NCI-H69 (cell line): ENCODE measurements around the gene DPYSL5.

Experiments
- DNase-seq: peaks from one replicate; lab custom pipeline; 2025; lab: John Stamatoyannopoulos, UW

The DPYSL5 gene

GRCh38 chr2:26932974-26933373 lies 85.0 kb downstream of the DPYSL5 start:
- no peak for DNase-seq

DNA sequence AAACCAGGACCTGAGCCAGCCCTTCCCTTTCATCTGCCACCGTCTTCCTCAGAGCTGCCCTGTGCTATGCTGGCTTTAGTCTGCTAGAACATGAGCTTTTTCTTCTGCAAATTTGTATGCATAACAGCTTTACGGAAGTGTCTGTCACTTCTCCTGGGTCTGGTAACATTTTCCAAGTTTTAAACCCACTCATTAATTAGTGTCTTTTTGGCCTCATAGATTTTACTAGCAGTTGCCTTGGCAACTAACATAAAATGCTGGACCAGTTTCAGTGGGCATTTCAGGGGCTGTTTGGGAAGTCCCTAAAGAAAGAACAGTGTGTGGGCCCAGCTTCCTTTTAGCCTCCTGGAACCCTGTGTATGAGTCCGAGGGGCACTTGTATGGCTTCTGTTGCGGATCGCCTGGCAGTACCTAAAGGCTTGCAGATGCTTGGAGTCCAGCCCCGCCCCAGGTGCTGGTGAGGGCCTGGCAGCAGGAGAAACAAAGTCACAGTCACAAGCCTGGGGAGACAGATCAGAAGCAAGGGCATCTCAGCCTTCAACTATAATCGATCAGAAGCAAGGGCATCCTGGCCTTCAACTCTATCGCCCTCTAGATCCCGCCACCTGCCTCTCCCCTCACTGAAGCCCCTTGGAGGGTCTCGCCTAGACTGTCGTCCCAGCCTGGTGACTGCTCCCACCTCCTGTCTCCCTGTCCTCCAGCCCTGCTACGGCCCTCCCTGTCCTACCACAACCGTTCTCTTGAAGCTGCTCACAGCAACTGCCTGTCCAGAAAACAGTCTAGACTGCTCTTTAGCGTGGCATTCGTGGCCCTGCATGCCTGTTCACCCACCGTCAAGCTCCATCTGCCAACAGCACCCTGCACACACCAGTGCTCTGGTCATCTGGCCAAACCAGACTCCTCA lies 85.8 kb downstream of the DPYSL5 start:
- no peak for DNase-seq

DNA sequence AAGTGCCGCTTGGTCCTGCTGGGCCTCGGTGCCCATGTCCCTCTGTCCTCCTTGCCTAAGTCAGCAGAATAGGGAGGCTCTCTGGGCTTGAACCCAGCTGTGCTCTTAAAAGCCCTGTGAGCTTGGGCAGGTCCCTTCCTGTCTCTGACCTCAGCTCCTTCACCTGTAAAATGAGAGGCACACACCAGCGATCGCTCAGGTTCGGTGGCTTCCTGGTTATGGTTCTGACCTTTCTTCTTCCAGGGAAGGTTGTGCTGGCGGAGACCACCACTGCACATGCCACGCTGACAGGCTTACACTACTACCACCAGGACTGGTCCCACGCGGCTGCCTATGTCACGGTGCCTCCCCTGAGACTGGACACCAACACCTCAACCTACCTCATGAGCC lies 86.4 kb downstream of the DPYSL5 start:
- no peak for DNase-seq

- DNase-seq, result no peak
Measured at GRCh38 chr2:26934985-26935384, 87.1 kb downstream of the DPYSL5 start.

- DNase-seq, result no peak
Measured at GRCh38 chr2:26936855-26937254, 88.9 kb downstream of the DPYSL5 start.

GRCh38 chr2:26938399-26939118 lies 90.6 kb downstream of the DPYSL5 start:
- no peak for DNase-seq

DNA sequence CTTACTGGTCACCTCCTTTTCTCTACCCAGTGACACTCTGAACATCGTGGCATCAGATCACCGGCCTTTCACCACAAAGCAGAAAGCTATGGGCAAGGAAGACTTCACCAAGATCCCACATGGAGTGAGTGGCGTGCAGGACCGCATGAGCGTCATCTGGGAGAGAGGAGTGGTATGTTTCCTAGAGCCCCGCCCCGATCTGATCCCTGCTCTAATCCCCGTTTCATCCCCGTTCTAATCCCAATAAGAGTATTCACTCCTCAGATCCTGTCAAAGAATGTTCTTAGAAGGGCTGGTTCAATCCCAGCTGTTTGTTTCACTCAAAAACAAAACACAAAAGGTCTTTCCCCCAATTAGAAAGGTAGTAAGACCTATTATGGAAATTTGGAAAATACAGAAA lies 92.1 kb downstream of the DPYSL5 start:
- no peak for DNase-seq

- no peak for DNase-seq
Measured at GRCh38 chr2:26941486-26941885, 93.6 kb downstream of the DPYSL5 start.

DNA sequence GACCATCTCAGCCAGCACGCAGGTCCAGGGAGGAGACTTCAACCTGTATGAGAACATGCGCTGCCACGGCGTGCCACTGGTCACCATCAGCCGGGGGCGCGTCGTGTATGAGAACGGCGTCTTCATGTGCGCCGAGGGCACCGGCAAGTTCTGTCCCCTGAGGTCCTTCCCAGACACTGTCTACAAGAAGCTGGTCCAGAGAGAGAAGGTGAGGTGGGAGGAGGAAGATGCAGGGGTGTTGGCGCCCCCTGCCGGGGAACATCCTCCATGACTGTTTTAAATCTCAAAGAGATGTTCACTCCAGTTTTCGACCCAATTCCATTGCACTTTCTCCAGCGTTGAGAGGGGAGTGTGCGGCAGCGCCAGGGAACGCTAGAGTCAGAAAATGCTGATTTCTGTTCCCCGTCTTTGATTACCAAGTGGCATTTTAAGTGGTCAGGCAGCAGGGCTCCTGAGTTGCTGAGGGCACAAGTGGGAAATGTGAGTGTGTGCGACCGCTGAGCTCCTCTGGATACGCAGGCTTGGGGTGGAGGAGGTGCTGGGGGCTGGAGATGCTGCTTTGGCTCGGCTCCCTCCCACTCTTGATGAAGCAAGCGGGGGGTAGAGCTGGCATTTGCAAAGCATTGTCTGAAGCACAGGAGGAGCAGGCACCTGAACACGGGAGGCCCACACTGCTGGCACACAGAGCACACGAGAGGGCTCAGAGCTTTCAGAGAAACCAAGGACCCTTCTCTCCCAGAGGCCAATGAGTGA lies 94.8 kb downstream of the DPYSL5 start:
- peak; percentile 25 for DNase-seq

- DNase-seq, result no peak
Measured at GRCh38 chr2:26945991-26946750, 98.2 kb downstream of the DPYSL5 start.

DNA sequence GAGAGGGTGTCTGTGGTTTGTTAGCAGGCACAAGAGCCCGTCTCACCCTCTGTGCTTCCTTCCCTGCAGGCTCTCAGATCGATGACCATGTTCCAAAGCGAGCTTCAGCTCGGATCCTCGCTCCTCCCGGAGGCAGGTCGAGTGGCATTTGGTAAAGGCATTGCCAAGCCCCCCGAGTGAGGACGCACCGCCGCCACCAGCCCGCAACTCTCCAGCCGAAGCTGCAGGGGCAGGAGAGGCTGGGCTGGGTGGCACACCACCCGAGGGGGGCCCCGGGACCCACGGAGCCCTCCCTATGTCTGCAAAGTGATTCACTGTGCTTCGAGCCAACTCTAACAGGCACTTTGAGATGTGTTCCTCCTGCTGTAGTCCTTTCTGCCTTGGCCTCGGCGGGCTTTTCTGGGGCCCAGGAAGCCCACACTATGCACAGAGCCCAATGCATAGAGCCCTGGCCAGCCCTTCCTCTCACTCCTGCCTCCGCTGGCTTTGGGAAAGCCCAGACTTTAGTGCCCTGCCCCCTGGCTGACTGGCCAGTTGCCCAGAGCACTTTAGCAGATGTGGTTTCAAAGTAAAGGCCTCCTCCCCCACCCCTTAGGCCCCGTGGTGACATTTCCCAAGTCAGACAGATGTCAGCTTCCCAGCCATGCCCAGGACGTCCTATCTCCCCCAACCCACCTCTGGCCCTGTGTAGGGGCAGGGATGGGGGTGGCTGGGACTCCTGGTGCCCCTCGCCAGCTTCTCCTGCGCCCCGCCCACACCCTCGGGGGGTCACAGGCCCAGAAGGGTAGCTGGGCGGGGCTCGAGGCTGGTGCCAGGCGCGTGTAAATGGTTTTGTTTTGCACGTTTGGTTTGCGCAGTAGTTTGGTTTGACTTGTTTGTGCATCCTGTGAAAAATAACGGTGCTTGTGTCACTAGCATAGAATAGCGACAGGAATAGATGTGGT lies 99.2 kb downstream of the DPYSL5 start:
- DNase-seq, result peak; percentile 17

DNA sequence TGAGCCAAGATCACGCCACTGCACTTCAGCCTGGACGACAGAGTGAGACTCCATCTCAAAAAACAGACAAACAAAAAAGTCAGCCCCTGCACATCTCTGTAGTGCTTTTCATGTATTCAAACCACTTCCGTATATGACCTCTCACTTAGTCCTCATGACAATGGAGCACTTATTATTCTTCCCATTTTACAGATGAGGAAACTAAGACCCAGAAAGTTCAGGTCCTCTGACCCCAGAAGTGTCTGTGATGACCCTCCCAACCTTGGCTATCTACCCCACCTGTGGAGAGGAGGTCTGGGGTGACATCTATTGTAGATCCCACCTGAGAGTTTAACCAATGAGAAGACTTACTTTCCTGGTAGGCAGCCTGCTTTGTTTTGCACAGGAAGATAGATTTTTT lies 100.9 kb downstream of the DPYSL5 start:
- no peak for DNase-seq

DNA sequence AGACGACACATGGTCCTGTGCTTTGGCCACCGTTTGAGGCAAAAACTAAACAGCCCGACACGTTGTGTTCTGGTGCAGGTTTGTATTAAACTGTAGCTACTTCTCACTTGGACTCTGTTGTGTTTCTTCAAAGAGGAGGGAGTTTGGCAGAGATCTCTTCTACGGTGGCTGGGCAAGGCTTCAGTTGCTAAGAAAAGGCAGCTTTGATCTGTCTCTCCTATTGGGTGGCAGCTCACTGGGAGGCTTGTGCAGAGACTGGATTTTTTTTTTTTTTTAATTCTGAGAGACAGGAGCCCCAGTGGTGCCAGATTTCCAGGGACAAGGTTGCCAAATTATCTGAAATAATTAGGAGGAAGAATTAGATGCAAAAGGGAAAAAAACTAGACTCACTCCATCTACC lies 102.3 kb downstream of the DPYSL5 start:
- DNase-seq, result no peak

DNA sequence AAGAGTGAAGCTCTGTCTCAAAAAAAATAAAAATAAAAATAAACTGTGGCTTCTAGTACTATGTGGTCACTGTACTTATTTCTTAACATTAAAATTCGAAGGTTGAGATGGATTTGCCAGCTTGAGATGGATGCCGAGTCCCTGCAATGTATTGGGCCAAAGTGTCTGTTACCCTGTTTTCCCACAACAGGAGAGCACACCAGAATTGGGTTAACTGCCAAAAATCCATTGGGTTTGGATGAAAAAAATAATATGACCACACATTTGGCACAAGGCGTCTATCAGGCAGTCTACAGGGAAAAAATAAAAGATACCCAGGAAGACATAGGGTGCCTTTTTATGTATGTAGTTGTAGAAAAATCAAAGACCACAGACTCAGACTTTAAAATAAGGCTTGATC lies 103.3 kb downstream of the DPYSL5 start:
- DNase-seq, result no peak

GRCh38 chr2:26952374-26952773 lies 104.4 kb downstream of the DPYSL5 start:
- peak; percentile 3 for DNase-seq

DNA sequence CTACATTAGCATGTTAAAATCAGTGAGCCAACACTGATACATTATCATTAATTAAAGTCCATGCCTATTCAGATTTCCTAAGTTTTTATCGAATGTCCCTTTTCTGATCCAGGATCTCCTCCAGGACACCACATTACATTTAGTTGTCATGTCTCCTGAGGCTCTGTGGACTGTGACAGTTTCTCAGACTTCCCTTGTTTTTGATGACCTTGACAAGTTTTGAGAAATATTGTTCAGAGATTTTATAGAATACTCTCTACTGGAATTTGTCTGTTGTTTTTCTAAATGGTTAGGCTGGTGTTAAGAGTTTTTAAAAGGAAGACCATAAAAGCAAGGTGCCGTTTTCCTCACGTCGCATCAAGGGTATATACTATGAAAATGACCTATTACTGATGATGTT lies 106.2 kb downstream of the DPYSL5 start:
- no peak for DNase-seq

- DNase-seq, result no peak
Measured at GRCh38 chr2:26957041-26957440, 109.1 kb downstream of the DPYSL5 start.

GRCh38 chr2:26957534-26957933 lies 109.6 kb downstream of the DPYSL5 start:
- peak; percentile 49 for DNase-seq

DNA sequence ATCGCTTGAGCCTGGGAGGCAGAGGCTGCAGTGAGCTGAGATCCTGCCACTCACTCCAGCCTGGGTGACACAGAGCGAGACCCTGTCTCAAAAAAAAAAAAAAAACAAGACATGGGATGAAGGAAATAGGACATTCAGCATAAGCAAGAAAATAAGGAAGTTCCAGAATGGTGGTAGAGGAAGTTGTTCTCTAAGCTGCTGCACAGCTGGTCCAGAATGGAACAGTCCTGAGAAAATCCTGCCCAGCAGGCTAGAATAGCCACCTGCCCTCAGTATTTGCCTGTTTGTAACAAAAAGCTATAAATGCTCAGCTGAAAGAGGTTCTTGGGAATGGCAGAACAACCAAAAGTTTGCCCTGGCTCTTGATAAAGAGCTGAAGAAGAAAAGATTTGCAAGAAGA lies 111.4 kb downstream of the DPYSL5 start:
- no peak for DNase-seq

GRCh38 chr2:26964446-26965130 lies 116.7 kb downstream of the DPYSL5 start:
- no peak for DNase-seq
